ENCODE results near the gene CROCC2. TPM values are rescaled to one million over a fixed set of nuclear protein-coding genes. Genes with fewer than 3 reads are reported as not detected.

Gene CROCC2
- total RNA-seq, 4 donors from 2014 or later: 0.10 TPM; not detected in 3

GRCh38 chr2:241011751-241012510 lies 105.8 kb downstream of the CROCC2 start:
- WGBS, 2 donors: 52 to 65% methylated on average over 29 of the region's 29 CpGs
- DNase-seq (ENCODE audit: low spot score in 2 of 2): peak; percentile 8 to 79
- TF ChIP-seq POLR2A (IDR thresholded peaks at IDR 0.05): no peak
- TF ChIP-seq, protein P1, sequence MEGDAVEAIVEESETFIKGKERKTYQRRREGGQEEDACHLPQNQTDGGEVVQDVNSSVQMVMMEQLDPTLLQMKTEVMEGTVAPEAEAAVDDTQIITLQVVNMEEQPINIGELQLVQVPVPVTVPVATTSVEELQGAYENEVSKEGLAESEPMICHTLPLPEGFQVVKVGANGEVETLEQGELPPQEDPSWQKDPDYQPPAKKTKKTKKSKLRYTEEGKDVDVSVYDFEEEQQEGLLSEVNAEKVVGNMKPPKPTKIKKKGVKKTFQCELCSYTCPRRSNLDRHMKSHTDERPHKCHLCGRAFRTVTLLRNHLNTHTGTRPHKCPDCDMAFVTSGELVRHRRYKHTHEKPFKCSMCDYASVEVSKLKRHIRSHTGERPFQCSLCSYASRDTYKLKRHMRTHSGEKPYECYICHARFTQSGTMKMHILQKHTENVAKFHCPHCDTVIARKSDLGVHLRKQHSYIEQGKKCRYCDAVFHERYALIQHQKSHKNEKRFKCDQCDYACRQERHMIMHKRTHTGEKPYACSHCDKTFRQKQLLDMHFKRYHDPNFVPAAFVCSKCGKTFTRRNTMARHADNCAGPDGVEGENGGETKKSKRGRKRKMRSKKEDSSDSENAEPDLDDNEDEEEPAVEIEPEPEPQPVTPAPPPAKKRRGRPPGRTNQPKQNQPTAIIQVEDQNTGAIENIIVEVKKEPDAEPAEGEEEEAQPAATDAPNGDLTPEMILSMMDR (IDR thresholded peaks at IDR 0.05): no peak
- H3K4me3 ChIP-seq (ENCODE audit: low read depth, poor library complexity, severe bottlenecking): no peak overlapping the region
- intact Hi-C loops (cut with DNase I; ENCODE audit: low total_unique reads): no loop called here

DNA sequence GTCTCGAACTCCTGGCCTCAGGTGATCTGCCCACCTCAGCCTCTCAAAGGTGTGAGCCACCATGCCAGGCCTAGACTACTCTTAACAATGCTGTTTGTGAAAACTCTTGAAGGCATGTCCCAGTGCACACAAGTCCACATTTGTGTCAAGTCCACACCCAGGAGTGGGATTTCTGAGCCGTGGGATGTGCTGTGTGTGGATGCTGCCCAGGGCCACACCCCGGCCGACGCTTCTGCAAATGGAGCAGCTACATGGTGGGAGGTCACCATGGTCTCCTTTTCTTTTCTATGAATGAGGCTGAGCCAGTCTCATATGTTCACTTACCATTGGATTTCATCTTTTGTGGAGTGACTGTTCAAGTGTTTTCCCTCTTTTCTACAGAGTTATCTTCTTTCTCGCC lies 108.1 kb downstream of the CROCC2 start:
- 90 to 95% methylated on average over 5 to 6 of the region's 6 CpGs for WGBS, 2 donors
- intact Hi-C loops (cut with DNase I; ENCODE audit: low total_unique reads): no loop called here
- DNase-seq (ENCODE audit: low spot score in 2 of 2): peak; percentile 8 to 18
- TF ChIP-seq, protein P1 (IDR thresholded peaks at IDR 0.05): no peak
- no peak for TF ChIP-seq POLR2A (IDR thresholded peaks at IDR 0.05)
- H3K4me3 ChIP-seq (ENCODE audit: low read depth, poor library complexity, severe bottlenecking): no peak overlapping the region

DNA sequence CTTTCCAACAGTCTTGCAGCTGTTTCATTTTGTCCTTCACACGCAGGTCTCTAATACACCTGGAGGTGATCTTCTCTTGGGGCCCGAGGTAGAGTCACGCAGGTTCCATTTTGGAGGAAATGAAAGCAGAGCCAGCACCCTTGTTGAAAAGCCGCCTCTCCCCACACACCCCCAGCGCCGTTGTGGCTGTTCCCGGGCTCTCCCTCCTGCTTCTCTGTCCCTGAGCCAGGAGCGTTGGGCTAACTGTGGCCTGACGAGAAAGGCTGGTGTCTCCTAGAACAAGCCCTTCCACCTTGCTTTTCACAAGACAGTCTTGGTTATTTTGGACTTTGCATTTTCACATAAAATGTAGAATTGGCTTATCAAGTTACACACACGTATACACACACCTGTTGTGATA lies 108.6 kb downstream of the CROCC2 start:
- peak; percentile 9 to 52 for DNase-seq (ENCODE audit: low spot score in 2 of 2)
- no peak for TF ChIP-seq POLR2A (IDR thresholded peaks at IDR 0.05)
- TF ChIP-seq, protein P1 (IDR thresholded peaks at IDR 0.05): no peak
- 84 to 89% methylated on average over 10 of the region's 10 CpGs for WGBS, 2 donors
- intact Hi-C loops (cut with DNase I; ENCODE audit: low total_unique reads): no loop called here
- no peak overlapping the region for H3K4me3 ChIP-seq (ENCODE audit: low read depth, poor library complexity, severe bottlenecking)

DNA sequence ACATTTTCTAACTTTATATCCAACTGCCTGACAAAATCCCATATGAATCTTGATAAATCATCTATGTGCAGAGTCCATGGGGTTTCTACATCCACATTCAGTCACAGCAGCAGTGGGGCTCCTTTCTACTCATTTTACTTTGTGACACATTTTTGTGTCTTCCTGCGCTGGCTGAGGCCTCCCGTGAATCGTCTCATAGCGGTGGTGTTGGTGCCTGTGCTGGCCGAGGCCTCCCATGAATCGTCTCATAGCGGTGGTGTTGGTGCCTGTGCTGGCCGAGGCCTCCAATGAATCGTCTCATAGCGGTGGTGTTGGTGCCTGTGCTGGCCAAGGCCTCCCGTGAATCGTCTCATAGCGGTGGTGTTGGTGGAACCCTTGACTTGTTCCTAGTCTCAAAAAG lies 109.3 kb downstream of the CROCC2 start:
- intact Hi-C loops (cut with DNase I; ENCODE audit: low total_unique reads): no loop called here
- TF ChIP-seq POLR2A (IDR thresholded peaks at IDR 0.05): no peak
- TF ChIP-seq, protein P1 (IDR thresholded peaks at IDR 0.05): no peak
- DNase-seq (ENCODE audit: low spot score in 2 of 2): peak; percentile 8 to 36
- no peak overlapping the region for H3K4me3 ChIP-seq (ENCODE audit: low read depth, poor library complexity, severe bottlenecking)
- 91 to 93% methylated on average over 13 of the region's 13 CpGs for WGBS, 2 donors

GRCh38 chr2:241017228-241017940 lies 111.2 kb downstream of the CROCC2 start:
- WGBS, 2 donors: 86 to 93% methylated on average over 13 of the region's 13 CpGs
- TF ChIP-seq POLR2A (IDR thresholded peaks at IDR 0.05): no peak
- TF ChIP-seq, protein P1 (IDR thresholded peaks at IDR 0.05): no peak
- no peak overlapping the region for H3K4me3 ChIP-seq (ENCODE audit: low read depth, poor library complexity, severe bottlenecking)
- intact Hi-C loops (cut with DNase I; ENCODE audit: low total_unique reads): no loop called here
- peak; percentile 1 to 80 for DNase-seq (ENCODE audit: low spot score in 2 of 2)

Data from lower leg skin (tissue), 4 donors.